ENCODE results near the gene CIAO3.
"Not testable (repeated sequence)": the region's sequence is repeated elsewhere in the genome, so short reads cannot be mapped to it uniquely, and the experiment has no call there.

Gene CIAO3

GRCh38 chr16:716200-716568 is 24.6 kb downstream of the CIAO3 start:
- no peak for TF ChIP-seq CTCF (IDR thresholded peaks at IDR 0.05; ENCODE audit: borderline replicate concordance, control extremely low read depth, extremely low read depth, insufficient read depth, missing control alignments)

GRCh38 chr16:715477-716199 is 25.2 kb downstream of the CIAO3 start:
- in situ Hi-C loops (cut with MboI; ENCODE audit: low sequenced_read_pairs, unreplicated experiment), result no loop called here
- peak; percentile 63 for DNase-seq (ENCODE audit: low spot score)
- TF ChIP-seq CTCF (IDR thresholded peaks at IDR 0.05; ENCODE audit: borderline replicate concordance, control extremely low read depth, extremely low read depth, insufficient read depth, missing control alignments), result peak; percentile 33

More at GRCh38 chr16:716200-716568, 24.6 kb downstream of the CIAO3 start:
- in situ Hi-C loops (cut with MboI; ENCODE audit: low sequenced_read_pairs, unreplicated experiment), result no loop called here
- no peak for DNase-seq (ENCODE audit: low spot score)

- DNase-seq (ENCODE audit: low spot score), result peak; percentile 94
- in situ Hi-C loops (cut with MboI; ENCODE audit: low sequenced_read_pairs, unreplicated experiment), result loop anchor here (5.0 kb wide), 1 partner anchor 67 kb away; no protein-coding TSS in a partner anchor
- TF ChIP-seq CTCF (IDR thresholded peaks at IDR 0.05; ENCODE audit: borderline replicate concordance, control extremely low read depth, extremely low read depth, insufficient read depth, missing control alignments), result no peak
Observed at GRCh38 chr16:714558-715476, 26.0 kb downstream of the CIAO3 start, which contains the start of gene METRN. Gene METRN (plus strand): TSS chr16:715118. CDS start chr16:715290, 172 bp downstream.

- TF ChIP-seq CTCF (IDR thresholded peaks at IDR 0.05; ENCODE audit: borderline replicate concordance, control extremely low read depth, extremely low read depth, insufficient read depth, missing control alignments), result no peak
- no peak for DNase-seq (ENCODE audit: low spot score)
- in situ Hi-C loops (cut with MboI; ENCODE audit: low sequenced_read_pairs, unreplicated experiment), result loop anchor here (5.0 kb wide), 1 partner anchor 68 kb away; no protein-coding TSS in a partner anchor
Observed at GRCh38 chr16:714079-714478, 26.7 kb downstream of the CIAO3 start.

- TF ChIP-seq CTCF (IDR thresholded peaks at IDR 0.05; ENCODE audit: borderline replicate concordance, control extremely low read depth, extremely low read depth, insufficient read depth, missing control alignments), result peak; percentile 23
- in situ Hi-C loops (cut with MboI; ENCODE audit: low sequenced_read_pairs, unreplicated experiment), result loop anchor here (5.0 kb wide), 1 partner anchor 70 kb away; no protein-coding TSS in a partner anchor
- DNase-seq (ENCODE audit: low spot score), result not testable (repeated sequence)
Observed at GRCh38 chr16:712740-713250, 28.0 kb downstream of the CIAO3 start.
